Measurements from ENCODE around the gene EIF1. TPM values are rescaled to one million over a fixed set of nuclear protein-coding genes. Genes with fewer than 3 reads are reported as not detected.
A peak's percentile ranks its signal among the peaks of the same experiment; 100 is the strongest.

Gene EIF1
- polyA plus RNA-seq, 1 donor from 2014 or later = 257 TPM

- Histone ChIP-seq H3K79me2 (replicated peaks; ENCODE audit: insufficient read depth, low read length) (no peaks in the 10 kb centered on the region), H3K36me3 (ENCODE audit: insufficient read depth, low read length) (no peaks in the 10 kb centered on the region), H3K9me3 (ENCODE audit: low read length) (no peaks in the 10 kb centered on the region), H3K27ac (ENCODE audit: low read length) (no peak within 1 kb of the TSS), H3K4me3 (ENCODE audit: low read length) (peak within 1 kb of the TSS; percentile 77), H3F3A (ENCODE audit: insufficient read depth, low read length, poor library complexity, severe bottlenecking) (no peaks in the 10 kb centered on the region), H3K4me2 (ENCODE audit: low read length) (peak within 1 kb of the TSS; percentile 55), H2AFZ (ENCODE audit: low read depth, low read length) (no peak within 1 kb of the TSS), H4K20me1 (ENCODE audit: insufficient read depth) (no peaks in the 10 kb centered on the region), H3K9ac (ENCODE audit: low read length) (peak within 1 kb of the TSS; percentile 31), H3K27me3 (ENCODE audit: insufficient read depth, low read depth, low read length) (peaks cover 60% of the 10 kb centered on the region), H3K9me2 (ENCODE audit: insufficient read depth, low read length) (no peaks in the 10 kb centered on the region)
- TF ChIP-seq RAD21 (conservative IDR thresholded peaks at IDR 0.05) = no peak
- peak; percentile 25 for TF ChIP-seq MXI1 (conservative IDR thresholded peaks at IDR 0.05; ENCODE audit: poor library complexity, severe bottlenecking)
- TF ChIP-seq SMC3 (conservative IDR thresholded peaks at IDR 0.05; ENCODE audit: poor library complexity) = no peak
- TF ChIP-seq, protein P1, sequence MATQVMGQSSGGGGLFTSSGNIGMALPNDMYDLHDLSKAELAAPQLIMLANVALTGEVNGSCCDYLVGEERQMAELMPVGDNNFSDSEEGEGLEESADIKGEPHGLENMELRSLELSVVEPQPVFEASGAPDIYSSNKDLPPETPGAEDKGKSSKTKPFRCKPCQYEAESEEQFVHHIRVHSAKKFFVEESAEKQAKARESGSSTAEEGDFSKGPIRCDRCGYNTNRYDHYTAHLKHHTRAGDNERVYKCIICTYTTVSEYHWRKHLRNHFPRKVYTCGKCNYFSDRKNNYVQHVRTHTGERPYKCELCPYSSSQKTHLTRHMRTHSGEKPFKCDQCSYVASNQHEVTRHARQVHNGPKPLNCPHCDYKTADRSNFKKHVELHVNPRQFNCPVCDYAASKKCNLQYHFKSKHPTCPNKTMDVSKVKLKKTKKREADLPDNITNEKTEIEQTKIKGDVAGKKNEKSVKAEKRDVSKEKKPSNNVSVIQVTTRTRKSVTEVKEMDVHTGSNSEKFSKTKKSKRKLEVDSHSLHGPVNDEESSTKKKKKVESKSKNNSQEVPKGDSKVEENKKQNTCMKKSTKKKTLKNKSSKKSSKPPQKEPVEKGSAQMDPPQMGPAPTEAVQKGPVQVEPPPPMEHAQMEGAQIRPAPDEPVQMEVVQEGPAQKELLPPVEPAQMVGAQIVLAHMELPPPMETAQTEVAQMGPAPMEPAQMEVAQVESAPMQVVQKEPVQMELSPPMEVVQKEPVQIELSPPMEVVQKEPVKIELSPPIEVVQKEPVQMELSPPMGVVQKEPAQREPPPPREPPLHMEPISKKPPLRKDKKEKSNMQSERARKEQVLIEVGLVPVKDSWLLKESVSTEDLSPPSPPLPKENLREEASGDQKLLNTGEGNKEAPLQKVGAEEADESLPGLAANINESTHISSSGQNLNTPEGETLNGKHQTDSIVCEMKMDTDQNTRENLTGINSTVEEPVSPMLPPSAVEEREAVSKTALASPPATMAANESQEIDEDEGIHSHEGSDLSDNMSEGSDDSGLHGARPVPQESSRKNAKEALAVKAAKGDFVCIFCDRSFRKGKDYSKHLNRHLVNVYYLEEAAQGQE (IDR thresholded peaks at IDR 0.05; ENCODE audit: borderline replicate concordance) = no peak
- no peak for TF ChIP-seq TAF1 (IDR thresholded peaks at IDR 0.05; ENCODE audit: low read depth)
- no peak for TF ChIP-seq EP300 (conservative IDR thresholded peaks at IDR 0.05; ENCODE audit: poor library complexity, severe bottlenecking)
- TF ChIP-seq POLR2AphosphoS5 (IDR thresholded peaks at IDR 0.05) = peak; percentile 58
Measured at GRCh38 chr17:41734139-41734948, 45.7 kb downstream of the EIF1 start, which contains the start of gene HAP1. Gene HAP1, minus strand, starts transcription at chr17:41734643. Its CDS starts 9 bp downstream, at chr17:41734634.

GRCh38 chr17:41734949-41735313 lies 46.2 kb downstream of the EIF1 start:
- H2AFZ ChIP-seq (ENCODE audit: low read depth, low read length) = no peak overlapping the region
- peak overlapping the region; percentile 31 for H3K9ac ChIP-seq (ENCODE audit: low read length)

More at GRCh38 chr17:41734949-41735313, 46.2 kb downstream of the EIF1 start:
- TF ChIP-seq TAF1 (IDR thresholded peaks at IDR 0.05; ENCODE audit: low read depth) (no peak), RAD21 (conservative IDR thresholded peaks at IDR 0.05) (no peak), CTCF (IDR thresholded peaks at IDR 0.05; ENCODE audit: poor library complexity, severe bottlenecking) (no peak), EZH2 (IDR thresholded peaks at IDR 0.05; ENCODE audit: borderline replicate concordance, insufficient read depth, low read length, poor library complexity, severe bottlenecking) (no peak), MXI1 (conservative IDR thresholded peaks at IDR 0.05; ENCODE audit: poor library complexity, severe bottlenecking) (no peak), SMC3 (conservative IDR thresholded peaks at IDR 0.05; ENCODE audit: poor library complexity) (no peak), EP300 (conservative IDR thresholded peaks at IDR 0.05; ENCODE audit: poor library complexity, severe bottlenecking) (no peak), POLR2AphosphoS5 (IDR thresholded peaks at IDR 0.05) (no peak)
- TF ChIP-seq, protein P1 (IDR thresholded peaks at IDR 0.05; ENCODE audit: borderline replicate concordance) = no peak
- Histone ChIP-seq H3K4me3 (ENCODE audit: low read length) (peak overlapping the region; percentile 77), H3K4me2 (ENCODE audit: low read length) (peak overlapping the region; percentile 55), H3F3A (ENCODE audit: insufficient read depth, low read length, poor library complexity, severe bottlenecking) (no peaks in the 10 kb centered on the region), H3K9me2 (ENCODE audit: insufficient read depth, low read length) (no peaks in the 10 kb centered on the region), H3K27me3 (ENCODE audit: insufficient read depth, low read depth, low read length) (peaks cover 60% of the 10 kb centered on the region), H4K20me1 (ENCODE audit: insufficient read depth) (no peaks in the 10 kb centered on the region), H3K79me2 (replicated peaks; ENCODE audit: insufficient read depth, low read length) (no peaks in the 10 kb centered on the region), H3K36me3 (ENCODE audit: insufficient read depth, low read length) (no peaks in the 10 kb centered on the region), H3K9me3 (ENCODE audit: low read length) (no peaks in the 10 kb centered on the region), H3K27ac (ENCODE audit: low read length) (no peak overlapping the region)
